Endothelial cell (in vitro differentiated cells): ENCODE data around the gene STK35. TPM values are rescaled to one million over a fixed set of nuclear protein-coding genes. Genes with fewer than 3 reads are reported as not detected.
A peak's percentile ranks its signal among the peaks of the same experiment; 100 is the strongest.

Source experiments
- DNase-seq: peaks from one replicate; pipeline ENCODE4 v3.0.0; 2021; ENCODE audit warnings: low spot score
- H3K27ac Mint-ChIP-seq: one replicate; pipeline ENCODE4 v1.8.0; 2021; ENCODE audit warnings: mixed read lengths, inconsistent platforms; ENCODE audit not compliant: unreplicated experiment
- H3K27me3 Mint-ChIP-seq: one replicate; pipeline ENCODE4 v1.8.0; 2021; ENCODE audit warnings: mild to moderate bottlenecking, moderate library complexity, mixed read lengths, inconsistent platforms; ENCODE audit not compliant: unreplicated experiment
- H3K36me3 Mint-ChIP-seq: one replicate; pipeline ENCODE4 v1.8.0; 2021; ENCODE audit warnings: mild to moderate bottlenecking, low read depth, mixed read lengths, inconsistent platforms; ENCODE audit not compliant: unreplicated experiment
- H3K4me1 Mint-ChIP-seq: one replicate; pipeline ENCODE4 v1.8.0; 2021; ENCODE audit warnings: mild to moderate bottlenecking, mixed read lengths, inconsistent platforms; ENCODE audit not compliant: unreplicated experiment
- H3K4me3 Mint-ChIP-seq: one replicate; pipeline ENCODE4 v1.8.0; 2021; ENCODE audit warnings: mild to moderate bottlenecking, mixed read lengths, inconsistent platforms; ENCODE audit not compliant: unreplicated experiment
- H3K9me3 Mint-ChIP-seq: one replicate; pipeline ENCODE4 v1.8.0; 2021; ENCODE audit warnings: mixed read lengths, inconsistent platforms; ENCODE audit not compliant: unreplicated experiment
- CTCF ChIP-seq: fragments of 200-600 bp; sonication (generic); IDR thresholded peaks from one replicate; pipeline ENCODE4 v1.5.0; 2021; ENCODE audit warnings: antibody characterized with exemption; ENCODE audit not compliant: unreplicated experiment
- long read RNA-seq: library from polyadenylated mRNA; unstranded; transcript quantifications from one replicate; pipeline ENCODE4 v2.0.0, GENCODE V29; 2020; ENCODE audit not compliant: unreplicated experiment
- total RNA-seq: library from RNA; stranded (reverse); fragmentation: NEBNext Ultra II Directional; extraction: Animal tissue kit (Norgen Biotek cat#: 25700); gene quantifications from one replicate; pipeline ENCODE4 v1.2.1, GENCODE V29; 2021; ENCODE audit not compliant: unreplicated experiment

The STK35 gene
- total RNA-seq: 31.3 TPM
- long read RNA-seq, partial matches to known transcripts: 1 of 8 reads
- long read RNA-seq, other reads (novel, unspliced or antisense): 7 of 8 reads

- Mint-ChIP-seq H3K9me3 (no peaks in the 10 kb centered on the region), H3K4me1 (peaks cover 21% of the 10 kb centered on the region), H3K4me3 (peak within 1 kb of the TSS; percentile 94), H3K27ac (peak within 1 kb of the TSS; percentile 99), H3K36me3 (peaks cover 3% of the 10 kb centered on the region), H3K27me3 (peaks cover 15% of the 10 kb centered on the region)
- DNase-seq: peak; percentile 57
- no peak for TF ChIP-seq CTCF
Measured at GRCh38 chr20:2101057-2101864, at the start of gene STK35. Gene STK35, plus strand, starts transcription at chr20:2101827. Its CDS starts 55 bp downstream, at chr20:2101882.

- Mint-ChIP-seq H3K4me1 (no peaks in the 10 kb centered on the region), H3K36me3 (no peaks in the 10 kb centered on the region), H3K27me3 (peaks cover 1% of the 10 kb centered on the region), H3K4me3 (no peak overlapping the region), H3K27ac (no peak overlapping the region), H3K9me3 (no peaks in the 10 kb centered on the region)
- no peak for DNase-seq
- no peak for TF ChIP-seq CTCF
Measured at GRCh38 chr20:2051946-2052345, 49.7 kb upstream of the STK35 start.

GRCh38 chr20:2052741-2053140 is 48.9 kb upstream of the STK35 start:
- H3K9me3 Mint-ChIP-seq: no peaks in the 10 kb centered on the region

GRCh38 chr20:2053615-2054014 is 48.0 kb upstream of the STK35 start:
- peaks cover 1% of the 10 kb centered on the region for H3K27me3 Mint-ChIP-seq
- no peaks in the 10 kb centered on the region for H3K4me1 Mint-ChIP-seq
- H3K36me3 Mint-ChIP-seq: no peaks in the 10 kb centered on the region
- H3K27ac Mint-ChIP-seq: no peak overlapping the region
- TF ChIP-seq CTCF: no peak
- no peak for DNase-seq
- no peaks in the 10 kb centered on the region for H3K9me3 Mint-ChIP-seq
- no peak overlapping the region for H3K4me3 Mint-ChIP-seq

More at GRCh38 chr20:2052741-2053140, 48.9 kb upstream of the STK35 start:
- Mint-ChIP-seq H3K27me3 (peaks cover 1% of the 10 kb centered on the region), H3K4me1 (no peaks in the 10 kb centered on the region), H3K4me3 (peak overlapping the region; percentile 16), H3K36me3 (no peaks in the 10 kb centered on the region), H3K27ac (no peak overlapping the region)
- no peak for DNase-seq
- TF ChIP-seq CTCF: no peak

- H3K27ac Mint-ChIP-seq: no peak overlapping the region
- no peak for TF ChIP-seq CTCF
- H3K27me3 Mint-ChIP-seq: peaks cover 1% of the 10 kb centered on the region
- no peaks in the 10 kb centered on the region for H3K4me1 Mint-ChIP-seq
- no peak overlapping the region for H3K4me3 Mint-ChIP-seq
- no peaks in the 10 kb centered on the region for H3K9me3 Mint-ChIP-seq
- DNase-seq: no peak
- H3K36me3 Mint-ChIP-seq: no peaks in the 10 kb centered on the region
Measured at GRCh38 chr20:2054911-2055310, 46.7 kb upstream of the STK35 start.
